HG02798 (cell line): ENCODE results near the gene NPLOC4.

Experiments used
- ATAC-seq: cut with Tn5 transposase; IDR thresholded peaks from one replicate; pipeline ENCODE4 v1.9.1; 2021; ENCODE audit warnings: mild to moderate bottlenecking; ENCODE audit not compliant: unreplicated experiment, poor library complexity

The NPLOC4 gene

GRCh38 chr17:81513372-81513752 is 123.5 kb downstream of the NPLOC4 start:
- no peak for ATAC-seq

- ATAC-seq, result peak; percentile 56
These were observed 124.1 kb downstream of the NPLOC4 start, which contains the start of gene ACTG1 for GRCh38 chr17:81512562-81513371. Gene ACTG1, minus strand, starts transcription at chr17:81512799. Its CDS starts 445 bp downstream, at chr17:81512354.

DNA sequence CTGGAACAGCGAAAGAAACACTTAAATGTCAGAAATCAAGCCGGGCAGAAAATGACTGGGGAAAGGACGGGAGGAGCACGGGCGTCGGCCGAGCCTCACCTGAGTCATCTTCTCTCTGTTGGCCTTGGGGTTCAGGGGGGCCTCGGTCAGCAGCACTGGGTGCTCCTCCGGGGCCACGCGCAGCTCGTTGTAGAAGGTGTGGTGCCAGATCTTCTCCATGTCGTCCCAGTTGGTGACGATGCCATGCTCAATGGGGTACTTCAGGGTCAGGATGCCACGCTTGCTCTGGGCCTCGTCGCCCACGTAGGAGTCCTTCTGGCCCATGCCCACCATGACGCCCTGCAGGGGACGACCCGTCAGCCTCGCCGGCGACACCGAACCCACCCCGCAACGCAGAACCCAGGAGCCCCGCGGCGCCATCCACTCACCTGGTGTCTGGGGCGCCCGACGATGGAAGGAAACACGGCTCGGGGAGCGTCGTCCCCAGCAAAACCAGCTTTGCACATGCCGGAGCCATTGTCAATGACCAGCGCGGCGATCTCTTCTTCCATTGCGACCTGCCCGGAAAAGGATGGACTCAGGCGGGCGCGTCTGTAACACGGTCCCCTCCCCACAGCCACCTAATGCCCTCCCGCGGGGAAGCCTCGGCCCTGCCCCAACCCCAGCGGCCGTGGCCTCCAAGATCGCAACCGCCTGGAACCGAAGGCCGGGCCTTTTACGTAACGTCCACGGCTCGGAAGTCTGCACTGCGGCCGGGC is 124.9 kb downstream of the NPLOC4 start:
- peak; percentile 13 for ATAC-seq

GRCh38 chr17:81511554-81511803 is 125.4 kb downstream of the NPLOC4 start:
- no peak for ATAC-seq

DNA sequence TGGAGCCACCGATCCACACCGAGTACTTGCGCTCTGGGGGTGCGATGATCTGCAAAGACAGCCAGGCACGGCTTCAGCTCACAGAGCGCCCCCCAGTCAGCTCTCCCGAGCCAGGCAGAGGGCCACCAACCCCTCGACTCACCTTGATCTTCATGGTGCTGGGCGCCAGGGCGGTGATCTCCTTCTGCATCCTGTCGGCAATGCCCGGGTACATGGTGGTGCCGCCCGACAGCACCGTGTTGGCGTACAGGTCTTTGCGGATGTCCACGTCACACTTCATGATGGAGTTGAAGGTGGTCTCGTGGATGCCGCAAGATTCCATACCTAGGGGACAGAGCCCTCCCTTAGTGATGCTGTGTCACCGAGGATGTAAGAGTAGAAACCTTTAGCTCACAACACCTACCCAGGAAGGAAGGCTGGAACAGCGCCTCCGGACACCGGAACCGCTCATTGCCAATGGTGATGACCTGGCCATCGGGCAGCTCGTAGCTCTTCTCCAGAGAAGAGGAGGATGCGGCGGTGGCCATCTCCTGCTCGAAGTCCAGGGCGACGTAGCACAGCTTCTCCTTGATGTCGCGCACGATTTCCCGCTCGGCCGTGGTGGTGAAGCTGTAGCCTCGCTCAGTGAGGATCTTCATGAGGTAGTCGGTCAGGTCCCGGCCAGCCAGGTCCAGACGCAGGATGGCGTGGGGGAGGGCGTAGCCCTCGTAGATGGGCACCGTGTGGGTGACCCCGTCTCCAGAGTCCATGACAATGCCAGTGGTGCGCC is 125.9 kb downstream of the NPLOC4 start:
- ATAC-seq, result no peak

DNA sequence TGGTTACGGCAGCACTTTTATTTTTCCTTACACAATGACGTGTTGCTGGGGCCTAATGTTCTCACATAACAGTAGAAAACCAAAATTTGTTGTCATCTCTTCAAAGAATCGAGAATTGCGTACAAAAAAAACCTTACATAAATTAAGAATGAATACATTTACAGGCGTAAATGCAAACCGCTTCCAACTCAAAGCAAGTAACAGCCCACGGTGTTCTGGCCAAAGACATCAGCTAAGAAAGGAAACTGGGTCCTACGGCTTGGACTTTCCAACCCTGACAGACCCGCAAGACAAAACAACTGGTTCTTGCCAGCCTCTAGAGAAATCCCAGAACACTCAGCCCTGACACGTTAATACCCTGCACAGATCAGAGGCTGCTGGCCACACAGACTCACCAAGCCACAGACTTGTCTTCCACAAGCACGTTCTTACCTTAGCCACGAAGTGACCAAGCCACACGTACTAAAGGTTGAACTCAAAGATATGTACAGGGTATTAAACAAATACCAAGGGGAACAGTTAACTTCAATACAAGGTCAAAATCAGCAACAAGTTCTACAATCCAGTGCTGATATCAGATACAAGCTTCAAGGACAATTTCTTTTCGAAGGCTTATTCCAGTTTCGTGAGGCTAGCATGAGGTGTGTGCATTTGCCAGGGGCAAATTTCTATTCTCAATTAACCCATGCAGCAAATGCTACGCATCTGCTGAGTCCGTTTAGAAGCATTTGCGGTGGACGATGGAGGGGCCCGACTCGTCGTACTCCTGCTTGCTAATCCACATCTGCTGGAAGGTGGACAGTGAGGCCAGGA is 126.7 kb downstream of the NPLOC4 start:
- no peak for ATAC-seq

- ATAC-seq, result no peak
These were observed 127.5 kb downstream of the NPLOC4 start for GRCh38 chr17:81509207-81509971.

- ATAC-seq, result no peak
These were observed 128.2 kb downstream of the NPLOC4 start for GRCh38 chr17:81508639-81509206.
